K562 (cell line): ENCODE data around the gene TIMM17A. TPM values are rescaled to one million over a fixed set of nuclear protein-coding genes. Genes with fewer than 3 reads are reported as not detected.

ENCODE experiments used
- ATAC-seq: fragments of 200-7000 bp; cut with Tn5 transposase; 3 replicates; pipeline ENCODE4 v1.9.1; 2020; ENCODE audit warnings: moderate library complexity
- BruUV-seq: library from RNA; stranded (reverse); fragments of 400-500 nt; replicated peaks from 2 replicates; lab custom pipeline; 2021; lab: Mats Ljungman, UMichigan
- CTCF ChIA-PET: fragments of 300-600 bp; formaldehyde crosslinking; extraction: SDS; loops from one replicate; lab custom pipeline; 2021; ENCODE audit warnings: low intra/inter-chr PET ratio; lab: Yijun Ruan, JAX
- POLR2A ChIA-PET: fragments of 300-600, 350-650 bp; sonication (Branson Sonifier 250); formaldehyde crosslinking; extraction: SDS; loops from one replicate; lab custom pipeline; 2021; ENCODE audit warnings: antibody characterized with exemption, inconsistent platforms; lab: Yijun Ruan, JAX
- DNase-seq, 4 experiments: peaks; one replicate each; pipeline versions ENCODE4 v3.0.0 to v3.0.0-alpha.2; 2011 to 2018; ENCODE audit warnings: low spot score in 3 of 4, mixed read lengths in 3 of 4; ENCODE audit errors: extremely low read depth in 1 of 4
- FAIRE-seq: peaks from 2 replicates; lab custom pipeline; 2011; peaks lifted over from hg19 to GRCh38; lab: Jason Lieb, UNC
- H2AFZ ChIP-seq: 2 replicates; pipeline ENCODE4 v1.6.0; 2011; ENCODE audit warnings: low read depth, low read length, control low read depth, inconsistent platforms
- H3K27ac ChIP-seq: fragments of 200-600 bp; 3 replicates; pipeline ENCODE4 v1.8.0; 2011; ENCODE audit warnings: low read depth, mild to moderate bottlenecking, control low read depth, inconsistent platforms, low read length, moderate library complexity, mixed read lengths; ENCODE audit errors: extremely low read depth
- H3K27me3 ChIP-seq, 2 experiments: fragments of 300-600 bp in 1 of 2; 2 replicates in 1 of 2; 3 replicates in 1 of 2; pipeline versions ENCODE4 v1.6.0 to v1.8.0; 2011; ENCODE audit warnings: inconsistent platforms in 2 of 2, low read length in 2 of 2, mild to moderate bottlenecking in 1 of 2, mixed read lengths in 1 of 2, moderate library complexity in 1 of 2; ENCODE audit not compliant: control insufficient read depth in 2 of 2, insufficient read depth in 2 of 2
- H3K36me3 ChIP-seq: fragments of 300-600 bp; 3 replicates; pipeline ENCODE4 v1.8.0; 2011; ENCODE audit warnings: mild to moderate bottlenecking, low read length, inconsistent platforms; ENCODE audit not compliant: control insufficient read depth, insufficient read depth
- H3K4me1 ChIP-seq, 2 experiments: fragments of 200-600 bp in 1 of 2; replicated peaks in 1 of 2; 2 replicates in 1 of 2; 3 replicates in 1 of 2; pipeline versions ENCODE4 v1.5.1 to v1.8.0; 2011; ENCODE audit warnings: inconsistent platforms in 2 of 2, low read length in 2 of 2, mild to moderate bottlenecking in 1 of 2, mixed read lengths in 1 of 2, moderate library complexity in 1 of 2; ENCODE audit not compliant: control insufficient read depth in 2 of 2, insufficient read depth in 2 of 2
- H3K4me2 ChIP-seq: 2 replicates; pipeline ENCODE4 v1.6.1; 2011; ENCODE audit warnings: low read length, control low read depth, inconsistent platforms, mixed read lengths; ENCODE audit not compliant: insufficient read depth
- H3K4me3 ChIP-seq: fragments of 200-600 bp; sonication (generic), shearing (Covaris generic); 2 replicates; pipeline ENCODE4 v1.5.1; 2016; ENCODE audit warnings: control low read depth, inconsistent platforms
- H3K79me2 ChIP-seq: fragments of 200-600 bp; 3 replicates; pipeline ENCODE4 v1.8.0; 2011; ENCODE audit warnings: low read length, inconsistent platforms; ENCODE audit not compliant: control insufficient read depth, insufficient read depth
- H3K9ac ChIP-seq, 2 experiments: 2 replicates each; pipeline versions ENCODE4 v1.6.0 to v1.6.1; 2011; ENCODE audit warnings: low read depth in 2 of 2, low read length in 2 of 2, control low read depth in 1 of 2, inconsistent platforms in 1 of 2, mild to moderate bottlenecking in 1 of 2, mixed read lengths in 1 of 2; ENCODE audit not compliant: insufficient read depth in 1 of 2
- H3K9me1 ChIP-seq: one replicate; pipeline ENCODE4 v1.6.0; 2011; ENCODE audit warnings: inconsistent platforms, mild to moderate bottlenecking, low read length, moderate library complexity; ENCODE audit not compliant: control insufficient read depth, insufficient read depth
- H3K9me3 ChIP-seq: replicated peaks from 2 replicates; pipeline ENCODE4 v1.5.1; 2011; ENCODE audit warnings: low read depth, low read length, inconsistent platforms; ENCODE audit not compliant: control insufficient read depth, insufficient read depth
- H4K20me1 ChIP-seq: replicated peaks from 2 replicates; pipeline ENCODE4 v1.6.1; 2011; ENCODE audit warnings: low read length, inconsistent platforms, mixed read lengths; ENCODE audit not compliant: control insufficient read depth, insufficient read depth
- BCL6 ChIP-seq: fragments of 250-450 bp; sonication (Bioruptor Pico); IDR thresholded peaks from 2 replicates; pipeline ENCODE4 v1.4.0; 2020
- ELK1 ChIP-seq: sonication (generic); formaldehyde crosslinking; IDR thresholded peaks from 2 replicates; pipeline ENCODE4 v1.8.1; 2022; ENCODE audit warnings: missing genetic modification reagents
- FOXK2 ChIP-seq, 2 experiments: fragments of 450-650 bp; IDR thresholded peaks in 1 of 2; conservative IDR thresholded peaks in 1 of 2; 2 replicates each; pipeline ENCODE4 v1.6.1; 2016; ENCODE audit warnings: low read depth in 2 of 2, mild to moderate bottlenecking in 1 of 2
- HMGXB4 ChIP-seq: sonication (generic); formaldehyde crosslinking; IDR thresholded peaks from 2 replicates; pipeline ENCODE4 v1.8.1; 2023; ENCODE audit warnings: mild to moderate bottlenecking, missing genetic modification reagents
- KDM5B ChIP-seq: fragments of 200-600 bp; sonication (generic); IDR thresholded peaks from 2 replicates; pipeline ENCODE4 v1.6.1; 2012; ENCODE audit warnings: low read depth, mild to moderate bottlenecking, moderate library complexity, low read length, control low read depth, inconsistent platforms; ENCODE audit not compliant: insufficient replicate concordance
- MAFF ChIP-seq: IDR thresholded peaks from 2 replicates; pipeline ENCODE4 v1.6.1; 2012; ENCODE audit warnings: low read length, improper control_type of control experiment
- MTF1 ChIP-seq: fragments of 250-450 bp; sonication (Bioruptor Pico); IDR thresholded peaks from 2 replicates; pipeline ENCODE4 v1.9.0; 2021; ENCODE audit warnings: moderate library complexity, mild to moderate bottlenecking, inconsistent platforms, borderline replicate concordance
- PHB2 ChIP-seq: fragments of 450-650 bp; IDR thresholded peaks from 2 replicates; pipeline ENCODE4 v1.6.1; 2017; ENCODE audit warnings: low read depth
- POLR2H ChIP-seq: IDR thresholded peaks from 2 replicates; pipeline ENCODE4 v1.6.1; 2016; ENCODE audit warnings: missing genetic modification characterization, low read depth, mild to moderate bottlenecking, control low read depth, missing compliant biosample characterization, moderate library complexity
- SFPQ ChIP-seq: fragments of 200-400 bp; formaldehyde crosslinking; IDR thresholded peaks from 2 replicates; pipeline ENCODE4 v1.6.1; 2017; ENCODE audit warnings: mild to moderate bottlenecking, low read depth, low read length, moderate library complexity
- STAT5B ChIP-seq: fragments of 250-450 bp; sonication (Bioruptor Pico); IDR thresholded peaks from 2 replicates; pipeline ENCODE4 v1.8.0; 2021; ENCODE audit warnings: mild to moderate bottlenecking, inconsistent platforms
- ZBTB1 ChIP-seq: sonication (generic); formaldehyde crosslinking; IDR thresholded peaks from 2 replicates; pipeline ENCODE4 v1.8.1; 2023; ENCODE audit warnings: missing genetic modification reagents, low read depth, mild to moderate bottlenecking, borderline replicate concordance
- ZBTB5 ChIP-seq: fragments of 450-650 bp; IDR thresholded peaks from 2 replicates; pipeline ENCODE4 v1.6.1; 2017; ENCODE audit warnings: antibody characterized with exemption
- ZNF668 ChIP-seq: fragments of 250-450 bp; sonication (Bioruptor Pico); IDR thresholded peaks from 2 replicates; pipeline ENCODE4 v1.8.0; 2022; ENCODE audit warnings: mild to moderate bottlenecking, inconsistent platforms
- ZNF696 ChIP-seq: fragments of 250-450 bp; sonication (Bioruptor Pico); conservative IDR thresholded peaks from 2 replicates; pipeline ENCODE4 v1.4.0; 2020; ENCODE audit warnings: mild to moderate bottlenecking, moderate library complexity
- ZNF766 ChIP-seq: fragments of 200-800 bp; sonication (Bioruptor generic); conservative IDR thresholded peaks from 2 replicates; pipeline ENCODE4 v1.6.1; 2016; ENCODE audit warnings: missing genetic modification characterization, missing compliant biosample characterization
- WGBS: fragments of 100-300 bp; shearing (Covaris generic); methylation state at CpG from one replicate; pipeline ENCODE4 v1.1.6; 2016; ENCODE audit warnings: low coverage, mixed read lengths; ENCODE audit not compliant: insufficient coverage; ENCODE audit errors: missing lambda C conversion rate; 5-methylcytosine and 5-hydroxymethylcytosine counted together
- in situ Hi-C: fragments of 300-500 bp; cut with MboI; formaldehyde crosslinking; loops from 4 replicates; pipeline ENCODE4 v1.15.0; 2018; ENCODE audit warnings: inconsistent platforms, mixed read lengths
- intact Hi-C: fragments of 100-400 bp; cut with micrococcal nuclease; formaldehyde crosslinking; loops from 2 replicates; pipeline ENCODE4 v1.14.2; 2022
- polyA plus RNA-seq, 8 experiments: library from polyadenylated mRNA; depleted of rRNA in 4 of 8; stranded (reverse) in 5 of 8; unstranded in 3 of 8; fragments of >200 nt; fragmentation: Nextera tagmentation in 2 of 8; fragmentation: Illumina TruSeq in 1 of 8; extraction: Ambion mirVana in 2 of 8; extraction: Trizol in 1 of 8; gene quantifications; 2 replicates each; pipeline versions ENCODE4 v1.2.1 to v1.2.3, GENCODE V29; 2011 to 2014; ENCODE audit warnings: inconsistent platforms in 1 of 8, missing spikeins in 1 of 8
- total RNA-seq, 7 experiments: library from RNA; depleted of rRNA in 6 of 7; stranded (reverse); fragments of >200 nt in 6 of 7; fragmentation: Illumina TruSeq in 2 of 7; extraction: Trizol in 2 of 7; gene quantifications; 2 replicates each; pipeline versions ENCODE4 v1.2.1 to v1.2.3, GENCODE V29; 2011 to 2021; ENCODE audit warnings: low replicate concordance in 1 of 7

Gene TIMM17A
- total and polyA plus RNA-seq, 9 of the 15 experiments (the other 6 are each of a cell fraction or from before 2014, with no cell fraction given), result 116 to 744 (median 180) TPM

- Histone ChIP-seq H3K9me1 (no peaks in the 10 kb centered on the region), H3K4me1 (peaks cover 2 to 5% of the 10 kb centered on the region in 2 experiments; a peak in 3 of 5 replicates), H3K36me3 (peaks cover 73% of the 10 kb centered on the region), H3K9me3 (no peaks in the 10 kb centered on the region), H3K79me2 (peaks cover 33% of the 10 kb centered on the region), H2AFZ (no peak overlapping the region), H3K9ac (no peak overlapping the region), H3K4me2 (no peak overlapping the region), H3K27ac (no peak overlapping the region), H4K20me1 (peaks cover 12% of the 10 kb centered on the region), H3K27me3 (no peaks in the 10 kb centered on the region), H3K4me3 (no peak overlapping the region)
- CTCF ChIA-PET, result interaction anchor here (0.6 kb wide), 1 partner anchor 765 kb away, joined by 3 read pairs; no protein-coding TSS in a partner anchor
- ATAC-seq, result no peak
- DNase-seq, result peak in 1 of 4 experiments; percentile 7
- in situ Hi-C loops, result no loop called here
- intact Hi-C loops, result no loop called here
- WGBS, result 76% methylated on average over 7 of the region's 7 CpGs
- POLR2A ChIA-PET, result interaction anchor here (1.0 to 2.8 kb wide), 5 partner anchors 11 to 136 kb away, joined by 3 to 21 read pairs (median 4); no protein-coding TSS in a partner anchor
- no TSS peak for BruUV-seq
- no peak for FAIRE-seq
- TF ChIP-seq KDM5B (no peak), STAT5B (no peak), BCL6 (no peak), FOXK2 (conservative IDR thresholded peaks at IDR 0.05 in 1 of 2, IDR thresholded peaks at IDR 0.05 in 1 of 2; ENCODE audit: low read depth in 2 of 2) (no peak), HMGXB4 (no peak), ZNF696 (CRISPR knock-in tag) (no peak), ZNF766 (CRISPR knock-in tag) (no peak), POLR2H (tag) (no peak), ZNF668 (CRISPR knock-in tag) (no peak), MTF1 (CRISPR knock-in tag) (no peak), PHB2 (no peak), ELK1 (CRISPR knock-in tag) (no peak), MAFF (no peak), ZBTB5 (no peak), SFPQ (no peak), ZBTB1 (no peak)
These were observed 33.3 kb downstream of the TIMM17A start for GRCh38 chr1:201988601-201989000.
